ENCODE results near the gene KRT9. TPM values are rescaled to one million over a fixed set of nuclear protein-coding genes. Genes with fewer than 3 reads are reported as not detected.

Gene KRT9
- total RNA-seq, 1 donor from 2014 or later: not detected

DNA sequence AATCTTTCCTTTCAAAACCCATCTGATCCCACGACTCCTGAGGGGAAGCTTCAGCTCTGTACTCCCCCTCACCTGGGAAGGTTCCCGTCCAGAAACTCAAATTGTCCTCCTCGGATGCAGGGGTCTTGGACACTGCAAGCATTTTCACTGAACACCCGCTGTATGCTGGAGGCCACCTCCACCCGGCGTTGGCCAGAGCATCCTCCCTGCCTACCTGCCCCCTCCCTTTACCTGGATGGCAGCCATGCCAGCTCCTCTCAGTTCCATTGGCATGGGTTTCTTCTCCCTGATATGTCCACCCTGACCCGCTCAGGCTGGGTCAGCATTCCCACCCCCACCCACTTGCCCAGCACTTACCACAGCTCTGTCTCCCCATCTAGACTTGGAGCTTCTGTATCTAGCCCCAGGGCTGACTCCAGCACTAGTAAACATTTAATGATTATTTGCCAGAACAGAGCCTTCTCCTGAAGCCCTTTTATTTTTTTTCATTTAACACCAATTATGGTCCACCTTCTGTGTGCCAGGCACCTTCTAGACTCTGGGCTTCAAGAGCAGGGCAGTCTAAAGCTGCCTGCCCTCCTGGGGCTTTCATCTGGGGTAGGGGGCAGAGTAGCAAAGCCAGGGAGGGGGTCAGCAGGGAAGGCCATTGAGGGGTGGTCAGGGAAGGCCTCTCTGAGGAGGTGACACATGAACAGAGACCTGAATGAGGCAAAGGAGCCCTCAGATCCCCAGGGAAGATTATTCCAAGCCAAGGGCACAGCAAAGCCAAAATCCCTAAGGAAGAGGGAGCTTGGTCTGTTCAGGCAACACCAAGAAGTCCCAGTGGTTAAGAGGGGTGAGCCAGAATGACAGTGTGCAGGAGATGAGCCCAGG is 34.9 kb downstream of the KRT9 start:
- Histone ChIP-seq H3K36me3 (no peaks in the 10 kb centered on the region), H3K27ac (no peak overlapping the region), H3K4me1 (no peaks in the 10 kb centered on the region), H3K4me3 (no peak overlapping the region), H3K27me3 (no peaks in the 10 kb centered on the region), H3K9me3 (no peaks in the 10 kb centered on the region)
- TF ChIP-seq, protein P1, sequence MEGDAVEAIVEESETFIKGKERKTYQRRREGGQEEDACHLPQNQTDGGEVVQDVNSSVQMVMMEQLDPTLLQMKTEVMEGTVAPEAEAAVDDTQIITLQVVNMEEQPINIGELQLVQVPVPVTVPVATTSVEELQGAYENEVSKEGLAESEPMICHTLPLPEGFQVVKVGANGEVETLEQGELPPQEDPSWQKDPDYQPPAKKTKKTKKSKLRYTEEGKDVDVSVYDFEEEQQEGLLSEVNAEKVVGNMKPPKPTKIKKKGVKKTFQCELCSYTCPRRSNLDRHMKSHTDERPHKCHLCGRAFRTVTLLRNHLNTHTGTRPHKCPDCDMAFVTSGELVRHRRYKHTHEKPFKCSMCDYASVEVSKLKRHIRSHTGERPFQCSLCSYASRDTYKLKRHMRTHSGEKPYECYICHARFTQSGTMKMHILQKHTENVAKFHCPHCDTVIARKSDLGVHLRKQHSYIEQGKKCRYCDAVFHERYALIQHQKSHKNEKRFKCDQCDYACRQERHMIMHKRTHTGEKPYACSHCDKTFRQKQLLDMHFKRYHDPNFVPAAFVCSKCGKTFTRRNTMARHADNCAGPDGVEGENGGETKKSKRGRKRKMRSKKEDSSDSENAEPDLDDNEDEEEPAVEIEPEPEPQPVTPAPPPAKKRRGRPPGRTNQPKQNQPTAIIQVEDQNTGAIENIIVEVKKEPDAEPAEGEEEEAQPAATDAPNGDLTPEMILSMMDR (IDR thresholded peaks at IDR 0.05): no peak
- DNase-seq (ENCODE audit: low spot score in 2 of 2): no peak
- intact Hi-C loops (cut with DNase I): no loop called here

- TF ChIP-seq, protein P1 (IDR thresholded peaks at IDR 0.05): no peak
Observed at GRCh38 chr17:41535764-41536481, 35.9 kb downstream of the KRT9 start.

GRCh38 chr17:41534899-41535546 is 36.8 kb downstream of the KRT9 start:
- DNase-seq (ENCODE audit: low spot score in 2 of 2): no peak
- Histone ChIP-seq H3K4me3 (no peak overlapping the region), H3K27ac (no peak overlapping the region), H3K27me3 (no peaks in the 10 kb centered on the region), H3K36me3 (no peaks in the 10 kb centered on the region), H3K9me3 (no peaks in the 10 kb centered on the region), H3K4me1 (no peaks in the 10 kb centered on the region)
- TF ChIP-seq, protein P1 (IDR thresholded peaks at IDR 0.05): no peak
- intact Hi-C loops (cut with DNase I): no loop called here

More at GRCh38 chr17:41535764-41536481, 35.9 kb downstream of the KRT9 start:
- DNase-seq (ENCODE audit: low spot score in 2 of 2): no peak
- Histone ChIP-seq H3K27ac (no peak overlapping the region), H3K36me3 (no peaks in the 10 kb centered on the region), H3K27me3 (no peaks in the 10 kb centered on the region), H3K9me3 (no peaks in the 10 kb centered on the region), H3K4me1 (no peaks in the 10 kb centered on the region), H3K4me3 (no peak overlapping the region)
- intact Hi-C loops (cut with DNase I): no loop called here

DNA sequence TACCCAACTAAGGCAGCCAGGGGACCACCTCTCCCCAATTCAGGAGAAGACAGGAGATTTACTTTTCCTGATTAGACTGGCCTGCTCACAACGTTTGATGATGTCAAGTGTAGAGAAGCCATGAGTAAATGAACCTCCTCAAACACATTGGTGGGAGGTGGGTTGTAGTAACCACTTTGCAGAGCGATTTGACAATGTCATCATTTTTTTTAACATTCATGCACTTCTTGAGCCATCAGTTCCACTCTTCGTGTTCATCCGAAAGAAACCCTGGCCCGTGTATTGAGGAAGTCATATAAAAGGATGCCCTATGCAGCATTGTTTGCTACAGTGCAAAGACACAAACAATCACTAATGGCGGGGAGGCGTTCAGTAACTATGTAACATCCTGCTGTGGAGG is 38.2 kb downstream of the KRT9 start:
- no peak overlapping the region for H3K4me3 ChIP-seq
- H3K27ac ChIP-seq: no peak overlapping the region
- intact Hi-C loops (cut with DNase I): no loop called here
- no peaks in the 10 kb centered on the region for H3K27me3 ChIP-seq
- TF ChIP-seq, protein P1 (IDR thresholded peaks at IDR 0.05): no peak
- no peak for DNase-seq (ENCODE audit: low spot score in 2 of 2)
- H3K9me3 ChIP-seq: no peaks in the 10 kb centered on the region
- H3K4me1 ChIP-seq: no peaks in the 10 kb centered on the region
- no peaks in the 10 kb centered on the region for H3K36me3 ChIP-seq

- no peaks in the 10 kb centered on the region for H3K36me3 ChIP-seq
- no peak for DNase-seq (ENCODE audit: low spot score in 2 of 2)
- H3K27ac ChIP-seq: no peak overlapping the region
- no peaks in the 10 kb centered on the region for H3K9me3 ChIP-seq
- TF ChIP-seq, protein P1 (IDR thresholded peaks at IDR 0.05): no peak
- H3K4me1 ChIP-seq: peaks cover 1 to 2% of the 10 kb centered on the region in 2 donors
- intact Hi-C loops (cut with DNase I): no loop called here
- no peak overlapping the region for H3K4me3 ChIP-seq
- H3K27me3 ChIP-seq: peaks cover 3% of the 10 kb centered on the region
Observed at GRCh38 chr17:41532947-41533570, 38.8 kb downstream of the KRT9 start.

All from ascending aorta (tissue), 2 donors.